PFSK-1 (cell line): ENCODE results near the gene NACAD.

ENCODE experiments used
- SIN3A ChIP-seq: IDR thresholded peaks from 2 replicates; pipeline ENCODE4 v1.6.1; 2012; ENCODE audit warnings: mild to moderate bottlenecking, low read length, moderate library complexity, borderline replicate concordance; ENCODE audit not compliant: insufficient read depth
- TF ChIP-seq, protein P1 (sequence below), 2 experiments: IDR thresholded peaks; 2 replicates each; pipeline versions ENCODE4 v1.6.1 to v1.8.0; 2011 to 2012; ENCODE audit warnings: low read depth in 2 of 2, low read length in 2 of 2, control low read depth in 1 of 2, inconsistent platforms in 1 of 2, mild to moderate bottlenecking in 1 of 2, moderate library complexity in 1 of 2; ENCODE audit not compliant: insufficient read depth in 1 of 2

- no peak for TF ChIP-seq SIN3A
- TF ChIP-seq, protein P1, sequence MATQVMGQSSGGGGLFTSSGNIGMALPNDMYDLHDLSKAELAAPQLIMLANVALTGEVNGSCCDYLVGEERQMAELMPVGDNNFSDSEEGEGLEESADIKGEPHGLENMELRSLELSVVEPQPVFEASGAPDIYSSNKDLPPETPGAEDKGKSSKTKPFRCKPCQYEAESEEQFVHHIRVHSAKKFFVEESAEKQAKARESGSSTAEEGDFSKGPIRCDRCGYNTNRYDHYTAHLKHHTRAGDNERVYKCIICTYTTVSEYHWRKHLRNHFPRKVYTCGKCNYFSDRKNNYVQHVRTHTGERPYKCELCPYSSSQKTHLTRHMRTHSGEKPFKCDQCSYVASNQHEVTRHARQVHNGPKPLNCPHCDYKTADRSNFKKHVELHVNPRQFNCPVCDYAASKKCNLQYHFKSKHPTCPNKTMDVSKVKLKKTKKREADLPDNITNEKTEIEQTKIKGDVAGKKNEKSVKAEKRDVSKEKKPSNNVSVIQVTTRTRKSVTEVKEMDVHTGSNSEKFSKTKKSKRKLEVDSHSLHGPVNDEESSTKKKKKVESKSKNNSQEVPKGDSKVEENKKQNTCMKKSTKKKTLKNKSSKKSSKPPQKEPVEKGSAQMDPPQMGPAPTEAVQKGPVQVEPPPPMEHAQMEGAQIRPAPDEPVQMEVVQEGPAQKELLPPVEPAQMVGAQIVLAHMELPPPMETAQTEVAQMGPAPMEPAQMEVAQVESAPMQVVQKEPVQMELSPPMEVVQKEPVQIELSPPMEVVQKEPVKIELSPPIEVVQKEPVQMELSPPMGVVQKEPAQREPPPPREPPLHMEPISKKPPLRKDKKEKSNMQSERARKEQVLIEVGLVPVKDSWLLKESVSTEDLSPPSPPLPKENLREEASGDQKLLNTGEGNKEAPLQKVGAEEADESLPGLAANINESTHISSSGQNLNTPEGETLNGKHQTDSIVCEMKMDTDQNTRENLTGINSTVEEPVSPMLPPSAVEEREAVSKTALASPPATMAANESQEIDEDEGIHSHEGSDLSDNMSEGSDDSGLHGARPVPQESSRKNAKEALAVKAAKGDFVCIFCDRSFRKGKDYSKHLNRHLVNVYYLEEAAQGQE (IDR thresholded peaks at IDR 0.05; ENCODE audit: insufficient read depth in 1 of 2, low read depth in 2 of 2, low read length in 2 of 2), result no peak
Measured at GRCh38 chr7:45103958-45104843, 15.4 kb upstream of the NACAD start.
